Stimulated activated CD8-positive, alpha-beta memory T cell treated with anti-CD3 and anti-CD28 coated beads, Interleukin-12 subunit alpha, Interleukin-12 subunit beta, amount 100 ng/mL, for 4 hours (primary cell): Measurements from ENCODE around the gene CTSW.

Source experiments
- DNase-seq: peaks from one replicate; pipeline ENCODE4 v3.0.0-alpha.2; 2020; ENCODE audit warnings: low read depth

CTSW gene

DNA sequence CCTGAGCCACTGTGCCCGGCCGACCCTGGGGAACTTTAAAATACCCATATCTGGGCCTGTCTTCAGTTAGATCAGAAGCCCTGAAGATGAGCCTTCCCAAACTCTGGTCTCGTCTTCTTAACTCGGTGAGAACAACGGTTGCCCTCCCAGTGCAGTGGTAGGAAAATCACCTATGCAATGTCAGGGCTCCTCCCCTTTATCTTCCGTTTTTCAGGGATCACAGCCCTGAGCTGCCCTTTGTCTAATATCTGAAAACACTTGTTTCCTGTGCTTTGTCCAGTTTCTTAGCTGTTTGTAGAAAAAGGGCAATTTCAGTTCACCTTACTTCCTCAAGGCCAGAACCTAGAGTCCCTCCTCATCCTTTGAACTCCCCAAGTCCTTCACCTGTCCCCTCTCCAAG, 49.0 kb downstream of the CTSW start:
- DNase-seq, result no peak

DNA sequence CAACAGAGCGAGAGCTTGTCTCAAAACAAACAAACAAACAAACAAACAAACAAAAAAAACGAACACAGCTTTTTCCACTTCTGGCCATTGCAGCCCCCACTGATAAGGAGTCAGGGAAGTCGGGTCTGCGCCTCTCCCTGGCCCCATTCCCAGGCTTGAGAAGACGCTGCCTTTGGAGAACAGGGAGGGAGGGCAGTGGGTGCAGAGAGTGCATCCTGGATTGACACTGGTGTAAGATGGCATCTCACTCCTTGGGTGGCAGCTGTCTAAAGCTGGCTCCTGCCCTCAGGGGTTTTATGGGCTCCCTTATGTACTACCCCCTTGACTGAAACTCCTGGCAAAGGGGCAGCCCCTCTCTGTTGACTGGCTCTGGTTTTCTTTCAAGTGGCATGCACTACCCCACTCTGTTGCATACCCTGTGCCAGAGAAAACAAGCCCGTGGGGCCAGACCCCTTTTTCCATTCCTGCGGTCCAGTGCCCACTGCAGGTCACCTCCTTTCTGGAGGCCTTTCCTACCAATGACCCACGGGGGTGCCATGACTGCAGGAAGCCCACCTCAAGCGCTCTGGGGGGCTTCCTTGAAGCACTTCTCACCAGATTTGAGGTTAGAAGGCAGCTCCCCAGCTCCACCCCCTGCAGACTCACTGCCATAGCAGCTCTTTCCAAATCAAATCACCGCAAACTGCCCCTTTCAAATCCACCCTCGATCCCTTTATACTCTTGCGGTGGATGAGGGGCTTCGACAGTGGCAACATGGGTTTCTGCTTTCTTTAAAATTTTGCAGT, 52.3 kb downstream of the CTSW start:
- DNase-seq, result no peak

DNA sequence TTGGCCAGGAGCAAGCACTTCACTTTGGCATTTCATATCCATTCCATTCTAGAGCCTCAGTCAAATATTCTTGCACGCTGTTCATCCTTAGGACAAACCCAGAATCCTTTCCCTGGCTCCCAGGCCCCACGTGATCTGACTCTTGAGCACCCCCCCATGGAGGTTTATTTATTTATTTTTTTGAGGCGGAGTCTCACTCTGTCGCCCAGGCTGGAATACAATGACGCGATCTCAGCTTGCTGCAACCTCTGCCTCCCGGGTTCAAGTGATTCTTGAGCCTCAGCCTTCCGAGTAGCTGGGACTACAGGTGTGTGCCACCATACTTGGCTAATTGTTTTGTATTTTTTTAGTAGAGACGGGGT, 52.9 kb downstream of the CTSW start:
- DNase-seq, result no peak
